NCI-H524 (cell line): ENCODE data around the gene RAE1.
A peak's percentile ranks its signal among the peaks of the same experiment; 100 is the strongest.

ENCODE experiments used
- DNase-seq, 2 experiments: peaks; one replicate each; lab custom pipeline; 2025; lab: John Stamatoyannopoulos, UW

RAE1 gene

GRCh38 chr20:57372157-57372556 is 21.1 kb downstream of the RAE1 start:
- no peak for DNase-seq

GRCh38 chr20:57372581-57373350 is 21.7 kb downstream of the RAE1 start:
- no peak for DNase-seq

GRCh38 chr20:57374343-57374930 is 23.4 kb downstream of the RAE1 start:
- DNase-seq: no peak

GRCh38 chr20:57374931-57375651 is 24.0 kb downstream of the RAE1 start:
- no peak for DNase-seq

- DNase-seq: no peak
Observed at GRCh38 chr20:57375652-57376230, 24.7 kb downstream of the RAE1 start.

- DNase-seq: no peak
Observed at GRCh38 chr20:57377350-57377749, 26.3 kb downstream of the RAE1 start.

- DNase-seq: no peak
Observed at GRCh38 chr20:57378107-57378506, 27.1 kb downstream of the RAE1 start.

GRCh38 chr20:57378646-57379262 is 27.7 kb downstream of the RAE1 start:
- DNase-seq: no peak

- DNase-seq: no peak
Observed at GRCh38 chr20:57379263-57379647, 28.2 kb downstream of the RAE1 start.

- no peak for DNase-seq
Observed at GRCh38 chr20:57380081-57380750, 29.2 kb downstream of the RAE1 start.

GRCh38 chr20:57381596-57382503 is 30.8 kb downstream of the RAE1 start:
- peak; percentile 22 to 55 for DNase-seq

GRCh38 chr20:57382516-57382915 is 31.5 kb downstream of the RAE1 start:
- DNase-seq: no peak

GRCh38 chr20:57383447-57384347 is 32.6 kb downstream of the RAE1 start:
- no peak for DNase-seq

- DNase-seq: no peak
Observed at GRCh38 chr20:57384486-57384885, 33.4 kb downstream of the RAE1 start.

- DNase-seq: no peak
Observed at GRCh38 chr20:57384953-57385761, 34.1 kb downstream of the RAE1 start.

- DNase-seq: no peak
Observed at GRCh38 chr20:57385940-57386339, 34.9 kb downstream of the RAE1 start.

GRCh38 chr20:57386762-57387161 is 35.7 kb downstream of the RAE1 start:
- DNase-seq: no peak

- DNase-seq: no peak
Observed at GRCh38 chr20:57387463-57387862, 36.4 kb downstream of the RAE1 start.

- DNase-seq: no peak
Observed at GRCh38 chr20:57387945-57388371, 36.9 kb downstream of the RAE1 start.
